KG1 (cell line): Measurements from ENCODE around the gene RIC1.
"Not testable (repeated sequence)": the region's sequence is repeated elsewhere in the genome, so short reads cannot be mapped to it uniquely, and the experiment has no call there.

ENCODE experiments used
- DNase-seq: peaks from one replicate; lab custom pipeline; 2025; lab: John Stamatoyannopoulos, UW

The RIC1 gene

GRCh38 chr9:5621327-5621726, 7.6 kb upstream of the RIC1 start:
- DNase-seq: no peak

GRCh38 chr9:5622016-5622415, 6.9 kb upstream of the RIC1 start:
- DNase-seq: no peak

- DNase-seq: no peak
Observed at GRCh38 chr9:5624655-5625054, 4.3 kb upstream of the RIC1 start.

- DNase-seq: peak; percentile 80
Observed at GRCh38 chr9:5626727-5627634, 1.9 kb upstream of the RIC1 start.

GRCh38 chr9:5627686-5628085, 1.2 kb upstream of the RIC1 start:
- not testable (repeated sequence) for DNase-seq

- peak; percentile 65 for DNase-seq
Observed at GRCh38 chr9:5628183-5628529, 751 bp upstream of the RIC1 start.

- DNase-seq: peak; percentile 38
Observed at GRCh38 chr9:5629312-5630080, 589 bp downstream of the RIC1 start.

GRCh38 chr9:5630081-5630507, 1.2 kb downstream of the RIC1 start:
- DNase-seq: peak; percentile 69

GRCh38 chr9:5631026-5631425, 2.1 kb downstream of the RIC1 start:
- DNase-seq: no peak

GRCh38 chr9:5632540-5632939, 3.6 kb downstream of the RIC1 start:
- no peak for DNase-seq

GRCh38 chr9:5633243-5633642, 4.3 kb downstream of the RIC1 start:
- DNase-seq: no peak

- DNase-seq: no peak
Observed at GRCh38 chr9:5635390-5635789, 6.5 kb downstream of the RIC1 start.

- DNase-seq: no peak
Observed at GRCh38 chr9:5639816-5640215, 10.9 kb downstream of the RIC1 start.

- DNase-seq: no peak
Observed at GRCh38 chr9:5642170-5642569, 13.3 kb downstream of the RIC1 start.

GRCh38 chr9:5643005-5643624, 14.2 kb downstream of the RIC1 start:
- DNase-seq: no peak

GRCh38 chr9:5644501-5644900, 15.6 kb downstream of the RIC1 start:
- no peak for DNase-seq

- no peak for DNase-seq
Observed at GRCh38 chr9:5646116-5646515, 17.2 kb downstream of the RIC1 start.

GRCh38 chr9:5650356-5651105, 21.6 kb downstream of the RIC1 start:
- DNase-seq: no peak

- DNase-seq: no peak
Observed at GRCh38 chr9:5651246-5651645, 22.3 kb downstream of the RIC1 start.

GRCh38 chr9:5652821-5653220, 23.9 kb downstream of the RIC1 start:
- DNase-seq: no peak

- DNase-seq: not testable (repeated sequence)
Observed at GRCh38 chr9:5662804-5663203, 33.9 kb downstream of the RIC1 start.

- no peak for DNase-seq
Observed at GRCh38 chr9:5665059-5665458, 36.2 kb downstream of the RIC1 start.
